ENCODE data around the gene ARPC3. TPM values are rescaled to one million over a fixed set of nuclear protein-coding genes. Genes with fewer than 3 reads are reported as not detected.
"Not testable (repeated sequence)": the region's sequence is repeated elsewhere in the genome, so short reads cannot be mapped to it uniquely, and the experiment has no call there.

The ARPC3 gene
- total RNA-seq, 1 donor from 2014 or later: 230 TPM

GRCh38 chr12:110453569-110454296, 3.6 kb upstream of the ARPC3 start:
- H3K9me3 Mint-ChIP-seq (ENCODE audit: unreplicated experiment): no peaks in the 10 kb centered on the region

GRCh38 chr12:110451263-110451662, 1.1 kb upstream of the ARPC3 start:
- TF ChIP-seq CTCF (IDR thresholded peaks at IDR 0.05; ENCODE audit: unreplicated experiment): no peak
- H3K4me3 Mint-ChIP-seq (ENCODE audit: unreplicated experiment): peak overlapping the region; percentile 90
- peaks cover 13% of the 10 kb centered on the region for H3K27me3 Mint-ChIP-seq (ENCODE audit: unreplicated experiment)
- no peak for DNase-seq (ENCODE audit: low spot score)
- H3K4me1 Mint-ChIP-seq (ENCODE audit: unreplicated experiment): peaks cover 13% of the 10 kb centered on the region
- peaks cover 10% of the 10 kb centered on the region for H3K36me3 Mint-ChIP-seq (ENCODE audit: low read depth, unreplicated experiment)
- H3K27ac Mint-ChIP-seq (ENCODE audit: unreplicated experiment): no peak overlapping the region
- no peaks in the 10 kb centered on the region for H3K9me3 Mint-ChIP-seq (ENCODE audit: unreplicated experiment)

More at GRCh38 chr12:110453569-110454296, 3.6 kb upstream of the ARPC3 start:
- peak overlapping the region; percentile 5 for H3K4me3 Mint-ChIP-seq (ENCODE audit: unreplicated experiment)
- peaks cover 11% of the 10 kb centered on the region for H3K27me3 Mint-ChIP-seq (ENCODE audit: unreplicated experiment)
- no peak for DNase-seq (ENCODE audit: low spot score)
- peaks cover 10% of the 10 kb centered on the region for H3K4me1 Mint-ChIP-seq (ENCODE audit: unreplicated experiment)
- TF ChIP-seq CTCF (IDR thresholded peaks at IDR 0.05; ENCODE audit: unreplicated experiment): no peak
- no peak overlapping the region for H3K27ac Mint-ChIP-seq (ENCODE audit: unreplicated experiment)
- H3K36me3 Mint-ChIP-seq (ENCODE audit: low read depth, unreplicated experiment): peaks cover 10% of the 10 kb centered on the region

- H3K27ac Mint-ChIP-seq (ENCODE audit: unreplicated experiment): no peak overlapping the region
- H3K27me3 Mint-ChIP-seq (ENCODE audit: unreplicated experiment): peaks cover 4% of the 10 kb centered on the region
- H3K9me3 Mint-ChIP-seq (ENCODE audit: unreplicated experiment): no peaks in the 10 kb centered on the region
- no peak for TF ChIP-seq CTCF (IDR thresholded peaks at IDR 0.05; ENCODE audit: unreplicated experiment)
- peaks cover 20% of the 10 kb centered on the region for H3K36me3 Mint-ChIP-seq (ENCODE audit: low read depth, unreplicated experiment)
- peaks cover 13% of the 10 kb centered on the region for H3K4me1 Mint-ChIP-seq (ENCODE audit: unreplicated experiment)
- no peak for DNase-seq (ENCODE audit: low spot score)
- no peak overlapping the region for H3K4me3 Mint-ChIP-seq (ENCODE audit: unreplicated experiment)
These were observed 5.7 kb downstream of the ARPC3 start for GRCh38 chr12:110444455-110444854.

GRCh38 chr12:110436231-110436630, 13.9 kb downstream of the ARPC3 start:
- no peaks in the 10 kb centered on the region for H3K4me1 Mint-ChIP-seq (ENCODE audit: unreplicated experiment)
- H3K4me3 Mint-ChIP-seq (ENCODE audit: unreplicated experiment): no peak overlapping the region
- no peaks in the 10 kb centered on the region for H3K27me3 Mint-ChIP-seq (ENCODE audit: unreplicated experiment)
- DNase-seq (ENCODE audit: low spot score): no peak
- no peaks in the 10 kb centered on the region for H3K9me3 Mint-ChIP-seq (ENCODE audit: unreplicated experiment)
- H3K36me3 Mint-ChIP-seq (ENCODE audit: low read depth, unreplicated experiment): peaks cover 34% of the 10 kb centered on the region
- H3K27ac Mint-ChIP-seq (ENCODE audit: unreplicated experiment): no peak overlapping the region
- no peak for TF ChIP-seq CTCF (IDR thresholded peaks at IDR 0.05; ENCODE audit: unreplicated experiment)

GRCh38 chr12:110431957-110432587, 18.1 kb downstream of the ARPC3 start:
- DNase-seq (ENCODE audit: low spot score): no peak
- H3K4me3 Mint-ChIP-seq (ENCODE audit: unreplicated experiment): no peak overlapping the region
- H3K4me1 Mint-ChIP-seq (ENCODE audit: unreplicated experiment): no peaks in the 10 kb centered on the region
- no peaks in the 10 kb centered on the region for H3K27me3 Mint-ChIP-seq (ENCODE audit: unreplicated experiment)
- TF ChIP-seq CTCF (IDR thresholded peaks at IDR 0.05; ENCODE audit: unreplicated experiment): no peak
- H3K9me3 Mint-ChIP-seq (ENCODE audit: unreplicated experiment): no peaks in the 10 kb centered on the region
- peaks cover 20% of the 10 kb centered on the region for H3K36me3 Mint-ChIP-seq (ENCODE audit: low read depth, unreplicated experiment)
- H3K27ac Mint-ChIP-seq (ENCODE audit: unreplicated experiment): no peak overlapping the region

- H3K27ac Mint-ChIP-seq (ENCODE audit: unreplicated experiment); H3K9me3 Mint-ChIP-seq (ENCODE audit: unreplicated experiment); DNase-seq (ENCODE audit: low spot score); H3K36me3 Mint-ChIP-seq (ENCODE audit: low read depth, unreplicated experiment); H3K4me1 Mint-ChIP-seq (ENCODE audit: unreplicated experiment); H3K27me3 Mint-ChIP-seq (ENCODE audit: unreplicated experiment); H3K4me3 Mint-ChIP-seq (ENCODE audit: unreplicated experiment): not testable (repeated sequence)
These were observed 20.5 kb downstream of the ARPC3 start for GRCh38 chr12:110429676-110430075.
